NCI-H1092 treated with DMSO at 0.1 percent for 48 hours (cell line): ENCODE measurements around the gene C1QTNF9.
"Not testable (repeated sequence)": the region's sequence is repeated elsewhere in the genome, so short reads cannot be mapped to it uniquely, and the experiment has no call there.

Source experiments
- DNase-seq: peaks from one replicate; lab custom pipeline; 2025; lab: John Stamatoyannopoulos, UW

The C1QTNF9 gene

GRCh38 chr13:24323036-24323738 is 13.8 kb downstream of the C1QTNF9 start:
- DNase-seq: no peak

GRCh38 chr13:24323739-24324075 is 14.3 kb downstream of the C1QTNF9 start:
- DNase-seq: no peak

- DNase-seq: not testable (repeated sequence)
Measured at GRCh38 chr13:24327598-24327997, 18.2 kb downstream of the C1QTNF9 start.

- DNase-seq: no peak
Measured at GRCh38 chr13:24328145-24328544, 18.8 kb downstream of the C1QTNF9 start.

GRCh38 chr13:24338721-24339120 is 29.3 kb downstream of the C1QTNF9 start:
- no peak for DNase-seq

GRCh38 chr13:24339937-24340607 is 30.7 kb downstream of the C1QTNF9 start:
- no peak for DNase-seq

- no peak for DNase-seq
Measured at GRCh38 chr13:24340608-24340955, 31.2 kb downstream of the C1QTNF9 start.

GRCh38 chr13:24341439-24341838 is 32.1 kb downstream of the C1QTNF9 start:
- peak; percentile 31 for DNase-seq

- DNase-seq: no peak
Measured at GRCh38 chr13:24348385-24348784, 39.0 kb downstream of the C1QTNF9 start.

- peak; percentile 18 for DNase-seq
Measured at GRCh38 chr13:24348797-24349515, 39.6 kb downstream of the C1QTNF9 start.

- not testable (repeated sequence) for DNase-seq
Measured at GRCh38 chr13:24349778-24350664, 40.6 kb downstream of the C1QTNF9 start.

- DNase-seq: no peak
Measured at GRCh38 chr13:24351423-24351822, 42.0 kb downstream of the C1QTNF9 start.

- no peak for DNase-seq
Measured at GRCh38 chr13:24353736-24354135, 44.4 kb downstream of the C1QTNF9 start.

GRCh38 chr13:24355103-24355502 is 45.7 kb downstream of the C1QTNF9 start:
- DNase-seq: no peak

GRCh38 chr13:24356270-24356669 is 46.9 kb downstream of the C1QTNF9 start:
- DNase-seq: no peak

- DNase-seq: no peak
Measured at GRCh38 chr13:24356837-24357236, 47.5 kb downstream of the C1QTNF9 start.

- DNase-seq: no peak
Measured at GRCh38 chr13:24357756-24358155, 48.4 kb downstream of the C1QTNF9 start.

- not testable (repeated sequence) for DNase-seq
Measured at GRCh38 chr13:24358836-24359235, 49.5 kb downstream of the C1QTNF9 start.

- not testable (repeated sequence) for DNase-seq
Measured at GRCh38 chr13:24359252-24359651, 49.9 kb downstream of the C1QTNF9 start.

- no peak for DNase-seq
Measured at GRCh38 chr13:24360106-24360505, 50.7 kb downstream of the C1QTNF9 start.

GRCh38 chr13:24361113-24361512 is 51.7 kb downstream of the C1QTNF9 start:
- DNase-seq: no peak

GRCh38 chr13:24361852-24362366 is 52.5 kb downstream of the C1QTNF9 start:
- no peak for DNase-seq
